SK-N-SH (cell line): ENCODE measurements around the gene CEL. TPM values are rescaled to one million over a fixed set of nuclear protein-coding genes. Genes with fewer than 3 reads are reported as not detected.

Source experiments
- CTCF ChIA-PET: fragments of 300-600, 350-600 bp; formaldehyde crosslinking; extraction: SDS; loops from one replicate; lab custom pipeline; 2021; lab: Yijun Ruan, JAX
- POLR2A ChIA-PET: fragments of 350-600 bp; sonication (Branson Sonifier 250); formaldehyde crosslinking; extraction: SDS; loops from one replicate; lab custom pipeline; 2020; ENCODE audit warnings: antibody characterized with exemption, inconsistent platforms; lab: Yijun Ruan, JAX
- DNase-seq: peaks from one replicate; pipeline ENCODE4 v3.0.0; 2012
- H2AFZ ChIP-seq: fragments of 200-600 bp; sonication (generic); 2 replicates; pipeline ENCODE4 v1.8.1; 2016; ENCODE audit warnings: antibody characterized with exemption, mild to moderate bottlenecking, low read depth
- H3F3A ChIP-seq: fragments of 200-600 bp; sonication (generic); replicated peaks from 2 replicates; pipeline ENCODE3; 2016; ENCODE audit warnings: antibody characterized with exemption, mild to moderate bottlenecking; ENCODE audit not compliant: insufficient read depth
- H3K27ac ChIP-seq, 2 experiments: fragments of 200-500 bp in 1 of 2; fragments of 200-600 bp in 1 of 2; sonication (Bioruptor generic) in 1 of 2; sonication (generic), shearing (Covaris generic) in 1 of 2; 2 replicates each; pipeline versions ENCODE4 v1.5.1 to v1.6.1; 2014 to 2016; ENCODE audit warnings: low read depth in 2 of 2, inconsistent platforms in 1 of 2, low read length in 1 of 2, mild to moderate bottlenecking in 1 of 2, mixed read lengths in 1 of 2
- H3K27me3 ChIP-seq: fragments of 200-600 bp; sonication (generic), shearing (Covaris generic); 2 replicates; pipeline ENCODE4 v1.6.1; 2016; ENCODE audit warnings: mixed run types; ENCODE audit not compliant: insufficient read depth
- H3K36me3 ChIP-seq, 2 experiments: fragments of 200-500 bp in 1 of 2; fragments of 200-600 bp in 1 of 2; sonication (Bioruptor generic) in 1 of 2; sonication (generic) in 1 of 2; replicated peaks in 1 of 2; 2 replicates each; pipeline versions ENCODE3 to v1.5.1; 2014 to 2016; ENCODE audit warnings: low read length in 1 of 2, mild to moderate bottlenecking in 1 of 2; ENCODE audit not compliant: insufficient read depth in 2 of 2, control insufficient read depth in 1 of 2
- H3K4me1 ChIP-seq, 2 experiments: fragments of 200-500 bp in 1 of 2; fragments of 200-600 bp in 1 of 2; sonication (Bioruptor generic) in 1 of 2; sonication (generic), shearing (Covaris generic) in 1 of 2; 2 replicates each; pipeline versions ENCODE4 v1.5.1 to v1.6.1; 2014 to 2016; ENCODE audit warnings: low read depth in 1 of 2, low read length in 1 of 2, mixed run types in 1 of 2; ENCODE audit not compliant: insufficient read depth in 2 of 2, control insufficient read depth in 1 of 2
- H3K4me2 ChIP-seq: fragments of 200-600 bp; sonication (generic), shearing (Covaris generic); 2 replicates; pipeline ENCODE4 v1.6.1; 2017; ENCODE audit warnings: mixed run types
- H3K4me3 ChIP-seq, 2 experiments: fragments of 200-500 bp in 1 of 2; fragments of 200-600 bp in 1 of 2; sonication (Bioruptor generic) in 1 of 2; sonication (generic), shearing (Covaris generic) in 1 of 2; 2 replicates each; pipeline versions ENCODE4 v1.5.1 to v1.8.1; 2014 to 2016; ENCODE audit warnings: low read depth in 2 of 2, inconsistent platforms in 1 of 2, low read length in 1 of 2, mild to moderate bottlenecking in 1 of 2, mixed read lengths in 1 of 2, moderate library complexity in 1 of 2
- H3K79me2 ChIP-seq: fragments of 200-600 bp; sonication (generic); 2 replicates; pipeline ENCODE4 v1.8.1; 2017; ENCODE audit warnings: mild to moderate bottlenecking; ENCODE audit not compliant: insufficient read depth
- H3K9ac ChIP-seq: fragments of 200-600 bp; sonication (generic); 2 replicates; pipeline ENCODE4 v1.6.1; 2017; ENCODE audit warnings: mixed run types
- H3K9me2 ChIP-seq: fragments of 200-600 bp; sonication (generic); 2 replicates; pipeline ENCODE4 v1.6.1; 2017; ENCODE audit warnings: mixed run types
- H3K9me3 ChIP-seq: fragments of 200-600 bp; sonication (generic); 2 replicates; pipeline ENCODE4 v1.6.1; 2017; ENCODE audit warnings: mixed run types, mild to moderate bottlenecking, moderate library complexity
- H4K20me1 ChIP-seq: fragments of 200-600 bp; sonication (generic); 2 replicates; pipeline ENCODE4 v1.6.1; 2017; ENCODE audit warnings: mild to moderate bottlenecking, mixed run types; ENCODE audit not compliant: insufficient read depth
- CHD2 ChIP-seq: fragments of 150-350 bp; IDR thresholded peaks from 2 replicates; pipeline ENCODE4 v1.6.1; 2018; ENCODE audit warnings: low read length; ENCODE audit not compliant: partially characterized antibody
- ELF1 ChIP-seq: IDR thresholded peaks from 2 replicates; pipeline ENCODE4 v1.4.0; 2012
- FOXJ3 ChIP-seq: sonication (generic); formaldehyde crosslinking; IDR thresholded peaks from 2 replicates; pipeline ENCODE4 v1.5.1; 2020; ENCODE audit warnings: mild to moderate bottlenecking, missing genetic modification reagents
- FOXM1 ChIP-seq: IDR thresholded peaks from 2 replicates; pipeline ENCODE4 v1.4.0; 2012; ENCODE audit warnings: low read depth, mild to moderate bottlenecking
- GABPA ChIP-seq: IDR thresholded peaks from 2 replicates; pipeline ENCODE4 v1.4.0; 2012; ENCODE audit warnings: low read depth, mild to moderate bottlenecking
- GATA2 ChIP-seq: sonication (generic); formaldehyde crosslinking; IDR thresholded peaks from 2 replicates; pipeline ENCODE4 v1.5.0; 2020; ENCODE audit warnings: mild to moderate bottlenecking, missing genetic modification reagents
- RCOR1 ChIP-seq: fragments of 150-350 bp; IDR thresholded peaks from 2 replicates; pipeline ENCODE4 v1.6.1; 2017; ENCODE audit warnings: antibody characterized with exemption, low read length
- RXRA ChIP-seq: IDR thresholded peaks from 2 replicates; pipeline ENCODE4 v1.4.0; 2012; ENCODE audit warnings: low read depth, mild to moderate bottlenecking, borderline replicate concordance
- YY1 ChIP-seq: IDR thresholded peaks from 2 replicates; pipeline ENCODE4 v1.4.0; 2012; ENCODE audit warnings: low read depth, mild to moderate bottlenecking
- WGBS: methylation state at CpG from one replicate; pipeline ENCODE4 v1.1.6; 2017; ENCODE audit warnings: low lambda C conversion rate; 5-methylcytosine and 5-hydroxymethylcytosine counted together
- polyA plus RNA-seq, 3 experiments: library from polyadenylated mRNA; depleted of rRNA; stranded (reverse); fragments of >200 nt; gene quantifications; 2 replicates each; pipeline ENCODE4 v1.2.3, GENCODE V29; 2012
- TF ChIP-seq, protein P1 (sequence below): fragments of 150-350 bp; IDR thresholded peaks from 2 replicates; pipeline ENCODE4 v1.6.1; 2016; ENCODE audit warnings: mild to moderate bottlenecking, low read depth, low read length
- TF ChIP-seq, protein P2 (sequence below): IDR thresholded peaks from 2 replicates; pipeline ENCODE4 v1.4.0; 2012; ENCODE audit warnings: low read depth
- TF ChIP-seq, protein P3 (sequence below): IDR thresholded peaks from 2 replicates; pipeline ENCODE4 v1.4.0; 2012; ENCODE audit warnings: low read depth, borderline replicate concordance
- TF ChIP-seq, protein P4 (sequence below): fragments of 200-600 bp; sonication (generic); IDR thresholded peaks from 2 replicates; pipeline ENCODE4 v1.6.1; 2017; ENCODE audit warnings: antibody characterized with exemption, mild to moderate bottlenecking, moderate library complexity
- TF ChIP-seq, protein P5 (sequence below): IDR thresholded peaks from 2 replicates; pipeline ENCODE4 v1.6.1; 2012; ENCODE audit warnings: mild to moderate bottlenecking, low read depth, low read length, moderate library complexity
- TF ChIP-seq, protein P6 (sequence below): fragments of 150-350 bp; IDR thresholded peaks from 2 replicates; pipeline ENCODE4 v1.6.1; 2017; ENCODE audit warnings: antibody characterized with exemption, low read length, low read depth, borderline replicate concordance

Gene CEL
- polyA plus RNA-seq, 1 of the 3 experiments (the other 2 are of a cell fraction): 0.87 TPM

DNA sequence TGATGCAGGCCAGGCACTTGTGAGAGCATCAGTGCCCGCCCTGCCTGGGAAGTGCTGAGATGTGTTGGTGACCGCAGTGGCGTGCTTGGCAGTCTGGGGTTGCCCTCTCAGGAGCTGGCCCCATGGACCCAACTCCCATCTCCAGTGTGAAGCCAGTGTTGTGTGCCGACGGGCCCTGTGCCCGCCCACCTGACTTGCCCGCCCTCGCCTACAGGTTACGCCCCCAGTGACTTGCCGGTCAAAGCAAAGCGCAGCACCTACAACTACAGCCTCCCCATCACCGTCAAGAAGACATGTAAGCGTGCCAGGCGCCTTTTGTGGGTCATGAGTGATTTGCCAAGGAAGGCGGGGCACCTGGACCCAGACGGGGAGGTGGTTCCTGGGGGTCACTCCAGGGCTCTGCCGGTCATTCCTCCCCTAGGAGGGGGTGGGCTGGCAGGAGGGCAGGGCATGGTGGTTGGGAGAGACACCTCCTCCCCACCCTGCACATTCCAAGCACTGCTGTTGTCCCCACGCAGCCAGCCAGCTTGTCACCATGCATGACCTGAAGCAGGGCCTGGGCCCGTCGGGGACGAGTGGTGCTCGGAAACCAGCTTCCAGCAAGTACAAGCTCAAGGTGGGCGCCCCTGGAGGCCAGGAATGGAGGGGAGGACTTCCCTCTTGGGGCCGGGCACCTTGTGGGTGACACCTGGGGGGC is 7.4 kb upstream of the CEL start:
- H3K9ac ChIP-seq: no peak overlapping the region
- peaks cover 2 to 54% of the 10 kb centered on the region in 2 experiments for H3K36me3 ChIP-seq
- POLR2A ChIA-PET: no interaction called here
- H3K27me3 ChIP-seq: no peaks in the 10 kb centered on the region
- CTCF ChIA-PET: interaction anchor here (0.6 to 1.4 kb wide), 5 partner anchors 32 to 186 kb away, joined by 3 to 4 read pairs (median 3); no protein-coding TSS in a partner anchor
- H3K27ac ChIP-seq: peak overlapping the region in 1 of 2 experiments; percentile 74; a peak in 2 of 4 replicates
- no peak overlapping the region for H3K4me3 ChIP-seq
- H2AFZ ChIP-seq: no peak overlapping the region
- no peaks in the 10 kb centered on the region for H4K20me1 ChIP-seq
- H3K4me1 ChIP-seq: peaks cover 0 to 26% of the 10 kb centered on the region in 2 experiments; a peak in 1 of 4 replicates
- no peaks in the 10 kb centered on the region for H3K79me2 ChIP-seq
- H3F3A ChIP-seq: no peaks in the 10 kb centered on the region
- no peak for DNase-seq
- TF ChIP-seq FOXM1: no peak
- TF ChIP-seq FOXJ3 (CRISPR knock-in tag): no peak
- no peak for TF ChIP-seq GATA2 (CRISPR knock-in tag)
- no peak for TF ChIP-seq RXRA
- no peak for TF ChIP-seq GABPA
- TF ChIP-seq, all 33 proteins: peak for 0
- H3K9me2 ChIP-seq: no peaks in the 10 kb centered on the region
- WGBS: no CpG with 5 or more reads among the region's 24 CpGs
- H3K9me3 ChIP-seq: no peaks in the 10 kb centered on the region
- no peak overlapping the region for H3K4me2 ChIP-seq

DNA sequence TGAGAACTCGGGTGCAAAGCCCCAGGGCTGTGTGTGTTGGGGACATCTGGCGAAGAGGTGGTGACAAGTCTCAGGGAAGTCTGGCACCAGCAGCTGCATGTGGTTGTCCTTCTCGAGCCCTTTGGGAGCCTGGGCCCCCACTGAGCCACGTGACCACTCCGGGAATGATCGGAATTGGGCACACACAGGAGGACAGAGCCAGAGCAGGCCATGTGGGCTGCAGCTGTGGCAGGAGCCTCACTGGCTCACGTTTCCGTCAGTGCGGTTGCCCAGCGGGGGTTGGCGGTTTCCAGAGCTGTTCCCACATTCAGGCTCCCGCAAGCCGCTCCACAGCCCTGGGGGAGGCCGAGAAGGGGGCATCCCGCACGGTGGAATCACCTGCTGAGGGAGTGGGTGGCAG is 6.8 kb upstream of the CEL start:
- H3K79me2 ChIP-seq: no peaks in the 10 kb centered on the region
- H3K27ac ChIP-seq: peak overlapping the region in 1 of 2 experiments; percentile 77; a peak in 2 of 4 replicates
- no peak overlapping the region for H3K4me2 ChIP-seq
- DNase-seq: peak; percentile 85
- no peaks in the 10 kb centered on the region for H3F3A ChIP-seq
- no peaks in the 10 kb centered on the region for H4K20me1 ChIP-seq
- H3K9me3 ChIP-seq: no peaks in the 10 kb centered on the region
- H3K9me2 ChIP-seq: no peaks in the 10 kb centered on the region
- no CpG with 5 or more reads among the region's 16 CpGs for WGBS
- no peak overlapping the region for H3K4me3 ChIP-seq
- ChIA-PET POLR2A (no interaction called here), CTCF (interaction anchor here (0.6 to 1.4 kb wide), 5 partner anchors 33 to 185 kb away, joined by 3 to 4 read pairs (median 3); no protein-coding TSS in a partner anchor)
- H2AFZ ChIP-seq: no peak overlapping the region
- H3K27me3 ChIP-seq: no peaks in the 10 kb centered on the region
- peaks cover 0 to 31% of the 10 kb centered on the region in 2 experiments; a peak in 1 of 4 replicates for H3K4me1 ChIP-seq
- H3K36me3 ChIP-seq: peaks cover 2 to 52% of the 10 kb centered on the region in 2 experiments
- H3K9ac ChIP-seq: no peak overlapping the region
- TF ChIP-seq CHD2: no peak
- TF ChIP-seq ELF1: no peak
- TF ChIP-seq, protein P1, sequence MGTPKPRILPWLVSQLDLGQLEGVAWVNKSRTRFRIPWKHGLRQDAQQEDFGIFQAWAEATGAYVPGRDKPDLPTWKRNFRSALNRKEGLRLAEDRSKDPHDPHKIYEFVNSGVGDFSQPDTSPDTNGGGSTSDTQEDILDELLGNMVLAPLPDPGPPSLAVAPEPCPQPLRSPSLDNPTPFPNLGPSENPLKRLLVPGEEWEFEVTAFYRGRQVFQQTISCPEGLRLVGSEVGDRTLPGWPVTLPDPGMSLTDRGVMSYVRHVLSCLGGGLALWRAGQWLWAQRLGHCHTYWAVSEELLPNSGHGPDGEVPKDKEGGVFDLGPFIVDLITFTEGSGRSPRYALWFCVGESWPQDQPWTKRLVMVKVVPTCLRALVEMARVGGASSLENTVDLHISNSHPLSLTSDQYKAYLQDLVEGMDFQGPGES: no peak
- no peak for TF ChIP-seq YY1
- TF ChIP-seq, protein P2, sequence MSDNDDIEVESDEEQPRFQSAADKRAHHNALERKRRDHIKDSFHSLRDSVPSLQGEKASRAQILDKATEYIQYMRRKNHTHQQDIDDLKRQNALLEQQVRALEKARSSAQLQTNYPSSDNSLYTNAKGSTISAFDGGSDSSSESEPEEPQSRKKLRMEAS: peak; percentile 55; the same call in 1 of the 2 replicates
- TF ChIP-seq RCOR1: peak; percentile 47; the same call in 1 of the 2 replicates
- TF ChIP-seq FOXM1: no peak
- TF ChIP-seq, protein P3, sequence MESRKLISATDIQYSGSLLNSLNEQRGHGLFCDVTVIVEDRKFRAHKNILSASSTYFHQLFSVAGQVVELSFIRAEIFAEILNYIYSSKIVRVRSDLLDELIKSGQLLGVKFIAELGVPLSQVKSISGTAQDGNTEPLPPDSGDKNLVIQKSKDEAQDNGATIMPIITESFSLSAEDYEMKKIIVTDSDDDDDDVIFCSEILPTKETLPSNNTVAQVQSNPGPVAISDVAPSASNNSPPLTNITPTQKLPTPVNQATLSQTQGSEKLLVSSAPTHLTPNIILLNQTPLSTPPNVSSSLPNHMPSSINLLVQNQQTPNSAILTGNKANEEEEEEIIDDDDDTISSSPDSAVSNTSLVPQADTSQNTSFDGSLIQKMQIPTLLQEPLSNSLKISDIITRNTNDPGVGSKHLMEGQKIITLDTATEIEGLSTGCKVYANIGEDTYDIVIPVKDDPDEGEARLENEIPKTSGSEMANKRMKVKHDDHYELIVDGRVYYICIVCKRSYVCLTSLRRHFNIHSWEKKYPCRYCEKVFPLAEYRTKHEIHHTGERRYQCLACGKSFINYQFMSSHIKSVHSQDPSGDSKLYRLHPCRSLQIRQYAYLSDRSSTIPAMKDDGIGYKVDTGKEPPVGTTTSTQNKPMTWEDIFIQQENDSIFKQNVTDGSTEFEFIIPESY: no peak
- TF ChIP-seq, protein P4, sequence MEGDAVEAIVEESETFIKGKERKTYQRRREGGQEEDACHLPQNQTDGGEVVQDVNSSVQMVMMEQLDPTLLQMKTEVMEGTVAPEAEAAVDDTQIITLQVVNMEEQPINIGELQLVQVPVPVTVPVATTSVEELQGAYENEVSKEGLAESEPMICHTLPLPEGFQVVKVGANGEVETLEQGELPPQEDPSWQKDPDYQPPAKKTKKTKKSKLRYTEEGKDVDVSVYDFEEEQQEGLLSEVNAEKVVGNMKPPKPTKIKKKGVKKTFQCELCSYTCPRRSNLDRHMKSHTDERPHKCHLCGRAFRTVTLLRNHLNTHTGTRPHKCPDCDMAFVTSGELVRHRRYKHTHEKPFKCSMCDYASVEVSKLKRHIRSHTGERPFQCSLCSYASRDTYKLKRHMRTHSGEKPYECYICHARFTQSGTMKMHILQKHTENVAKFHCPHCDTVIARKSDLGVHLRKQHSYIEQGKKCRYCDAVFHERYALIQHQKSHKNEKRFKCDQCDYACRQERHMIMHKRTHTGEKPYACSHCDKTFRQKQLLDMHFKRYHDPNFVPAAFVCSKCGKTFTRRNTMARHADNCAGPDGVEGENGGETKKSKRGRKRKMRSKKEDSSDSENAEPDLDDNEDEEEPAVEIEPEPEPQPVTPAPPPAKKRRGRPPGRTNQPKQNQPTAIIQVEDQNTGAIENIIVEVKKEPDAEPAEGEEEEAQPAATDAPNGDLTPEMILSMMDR: no peak
- TF ChIP-seq, protein P5, sequence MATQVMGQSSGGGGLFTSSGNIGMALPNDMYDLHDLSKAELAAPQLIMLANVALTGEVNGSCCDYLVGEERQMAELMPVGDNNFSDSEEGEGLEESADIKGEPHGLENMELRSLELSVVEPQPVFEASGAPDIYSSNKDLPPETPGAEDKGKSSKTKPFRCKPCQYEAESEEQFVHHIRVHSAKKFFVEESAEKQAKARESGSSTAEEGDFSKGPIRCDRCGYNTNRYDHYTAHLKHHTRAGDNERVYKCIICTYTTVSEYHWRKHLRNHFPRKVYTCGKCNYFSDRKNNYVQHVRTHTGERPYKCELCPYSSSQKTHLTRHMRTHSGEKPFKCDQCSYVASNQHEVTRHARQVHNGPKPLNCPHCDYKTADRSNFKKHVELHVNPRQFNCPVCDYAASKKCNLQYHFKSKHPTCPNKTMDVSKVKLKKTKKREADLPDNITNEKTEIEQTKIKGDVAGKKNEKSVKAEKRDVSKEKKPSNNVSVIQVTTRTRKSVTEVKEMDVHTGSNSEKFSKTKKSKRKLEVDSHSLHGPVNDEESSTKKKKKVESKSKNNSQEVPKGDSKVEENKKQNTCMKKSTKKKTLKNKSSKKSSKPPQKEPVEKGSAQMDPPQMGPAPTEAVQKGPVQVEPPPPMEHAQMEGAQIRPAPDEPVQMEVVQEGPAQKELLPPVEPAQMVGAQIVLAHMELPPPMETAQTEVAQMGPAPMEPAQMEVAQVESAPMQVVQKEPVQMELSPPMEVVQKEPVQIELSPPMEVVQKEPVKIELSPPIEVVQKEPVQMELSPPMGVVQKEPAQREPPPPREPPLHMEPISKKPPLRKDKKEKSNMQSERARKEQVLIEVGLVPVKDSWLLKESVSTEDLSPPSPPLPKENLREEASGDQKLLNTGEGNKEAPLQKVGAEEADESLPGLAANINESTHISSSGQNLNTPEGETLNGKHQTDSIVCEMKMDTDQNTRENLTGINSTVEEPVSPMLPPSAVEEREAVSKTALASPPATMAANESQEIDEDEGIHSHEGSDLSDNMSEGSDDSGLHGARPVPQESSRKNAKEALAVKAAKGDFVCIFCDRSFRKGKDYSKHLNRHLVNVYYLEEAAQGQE: no peak
- TF ChIP-seq, protein P6, sequence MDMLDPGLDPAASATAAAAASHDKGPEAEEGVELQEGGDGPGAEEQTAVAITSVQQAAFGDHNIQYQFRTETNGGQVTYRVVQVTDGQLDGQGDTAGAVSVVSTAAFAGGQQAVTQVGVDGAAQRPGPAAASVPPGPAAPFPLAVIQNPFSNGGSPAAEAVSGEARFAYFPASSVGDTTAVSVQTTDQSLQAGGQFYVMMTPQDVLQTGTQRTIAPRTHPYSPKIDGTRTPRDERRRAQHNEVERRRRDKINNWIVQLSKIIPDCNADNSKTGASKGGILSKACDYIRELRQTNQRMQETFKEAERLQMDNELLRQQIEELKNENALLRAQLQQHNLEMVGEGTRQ: peak; percentile 72; the same call in 1 of the 2 replicates
